Measurements from ENCODE around the gene COPZ1.

The COPZ1 gene

DNA sequence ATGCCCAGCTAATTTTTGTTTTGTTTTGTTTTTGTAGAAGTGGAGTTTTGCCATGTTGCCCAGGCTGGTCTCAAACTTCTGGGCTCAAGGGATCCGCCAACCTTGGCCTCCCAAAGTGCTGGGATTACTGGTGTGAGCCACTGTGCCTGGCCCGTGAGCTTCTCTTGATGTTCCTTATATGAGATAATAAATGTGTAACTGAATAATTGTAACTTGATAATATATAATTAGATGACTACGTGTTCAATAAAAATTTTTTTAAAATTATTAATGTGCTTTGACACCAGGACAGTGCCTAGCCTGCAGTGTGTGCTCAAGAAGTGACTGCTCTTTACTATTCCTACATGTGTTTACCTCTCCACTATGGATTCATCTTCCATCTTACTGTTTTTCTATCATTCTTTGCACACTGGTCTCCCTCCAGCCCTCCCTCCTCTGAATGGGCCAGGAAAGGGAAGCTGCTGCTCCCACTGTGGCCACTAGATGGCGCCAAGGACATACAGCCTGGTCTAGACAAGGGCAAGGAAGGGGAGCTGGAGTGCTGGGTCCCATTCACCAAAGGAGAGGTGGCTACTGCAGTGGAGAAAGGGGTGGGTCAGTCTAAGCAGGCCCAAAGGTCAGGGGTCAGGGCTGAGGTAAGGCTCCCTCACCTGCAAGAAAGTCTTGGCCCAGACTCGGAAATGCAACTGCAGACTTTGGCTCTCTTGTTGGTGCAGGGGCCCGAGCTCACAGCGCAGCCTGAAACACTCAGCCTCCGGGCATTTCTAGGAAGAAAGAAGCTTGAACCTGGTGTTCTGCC is 74.3 kb downstream of the COPZ1 start:
- DNase-seq: peak; percentile 78

DNA sequence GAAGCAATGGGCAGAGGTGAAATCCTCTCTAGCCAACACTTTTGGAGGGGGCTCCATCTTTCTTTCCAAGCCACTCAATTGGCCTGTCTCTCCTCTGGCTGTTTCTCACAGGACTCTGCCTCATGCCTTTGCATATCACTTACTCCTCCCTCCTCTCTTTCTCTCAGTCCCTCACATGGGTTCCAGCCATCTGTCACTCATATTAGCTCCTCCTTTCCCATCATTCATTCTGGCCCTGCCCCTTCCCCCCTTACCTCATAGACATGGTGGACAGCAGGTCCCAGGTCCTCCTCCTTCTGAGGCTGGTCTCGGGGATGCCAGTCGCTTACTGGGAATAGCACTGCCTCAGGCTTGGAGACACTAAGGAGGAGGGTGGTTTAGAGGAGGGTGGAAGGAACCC is 76.2 kb downstream of the COPZ1 start:
- DNase-seq: no peak

All from NCI-H510A treated with DMSO at 0.1 percent for 48 hours (cell line).